WTC11 (cell line): ENCODE measurements around the gene PIAS3.

Experiments used
- ATF2 ChIP-seq: sonication (generic); formaldehyde crosslinking; IDR thresholded peaks from 2 replicates; pipeline ENCODE4 v1.8.1; 2022; ENCODE audit warnings: low read depth, missing genetic modification reagents, borderline replicate concordance
- CREB1 ChIP-seq: sonication (generic); formaldehyde crosslinking; IDR thresholded peaks from 2 replicates; pipeline ENCODE4 v1.8.0; 2023; ENCODE audit warnings: mild to moderate bottlenecking, missing genetic modification reagents
- CTCF ChIP-seq: fragments of 200-600 bp; IDR thresholded peaks from 2 replicates; pipeline ENCODE4 v1.8.0; 2022; ENCODE audit warnings: antibody characterized with exemption
- E2F5 ChIP-seq: sonication (generic); formaldehyde crosslinking; IDR thresholded peaks from 2 replicates; pipeline ENCODE4 v1.8.1; 2022; ENCODE audit warnings: mild to moderate bottlenecking, moderate library complexity, missing genetic modification reagents
- FOXP1 ChIP-seq: sonication (generic); formaldehyde crosslinking; IDR thresholded peaks from 2 replicates; pipeline ENCODE4 v1.8.0; 2022; ENCODE audit warnings: missing genetic modification reagents, mild to moderate bottlenecking, moderate library complexity, borderline replicate concordance
- FOXP4 ChIP-seq: sonication (generic); formaldehyde crosslinking; IDR thresholded peaks from 2 replicates; pipeline ENCODE4 v1.8.0; 2022; ENCODE audit warnings: mild to moderate bottlenecking, missing genetic modification reagents
- MAX ChIP-seq: sonication (generic); formaldehyde crosslinking; IDR thresholded peaks from 2 replicates; pipeline ENCODE4 v1.8.0; 2022; ENCODE audit warnings: mild to moderate bottlenecking, missing genetic modification reagents
- TEAD1 ChIP-seq: sonication (generic); formaldehyde crosslinking; IDR thresholded peaks from 2 replicates; pipeline ENCODE4 v1.8.0; 2022; ENCODE audit warnings: mild to moderate bottlenecking, missing genetic modification reagents
- TEAD4 ChIP-seq: sonication (generic); formaldehyde crosslinking; IDR thresholded peaks from 2 replicates; pipeline ENCODE4 v1.8.0; 2022; ENCODE audit warnings: mild to moderate bottlenecking, missing genetic modification reagents
- TP53 ChIP-seq: sonication (generic); formaldehyde crosslinking; IDR thresholded peaks from 2 replicates; pipeline ENCODE4 v1.8.1; 2023; ENCODE audit warnings: mild to moderate bottlenecking, missing genetic modification reagents
- USF1 ChIP-seq: sonication (generic); formaldehyde crosslinking; IDR thresholded peaks from 2 replicates; pipeline ENCODE4 v1.8.0; 2022; ENCODE audit warnings: mild to moderate bottlenecking, missing genetic modification reagents
- ZNF281 ChIP-seq: sonication (generic); formaldehyde crosslinking; IDR thresholded peaks from 2 replicates; pipeline ENCODE4 v1.8.0; 2023; ENCODE audit warnings: mild to moderate bottlenecking, missing genetic modification reagents

GRCh38 chr1:145843031-145843430 lies 15.8 kb downstream of the PIAS3 start:
- TF ChIP-seq CTCF (no peak), ATF2 (CRISPR knock-in tag) (no peak), E2F5 (no peak), MAX (CRISPR knock-in tag) (no peak), TEAD4 (CRISPR knock-in tag) (no peak), USF1 (CRISPR knock-in tag) (no peak), TP53 (no peak), ZNF281 (CRISPR knock-in tag) (no peak), FOXP4 (CRISPR knock-in tag) (no peak), CREB1 (CRISPR knock-in tag) (no peak), FOXP1 (CRISPR knock-in tag) (no peak), TEAD1 (no peak)
